Nephron (organoid): ENCODE measurements around the gene NTRK3.

ENCODE experiments used
- H3K27ac Mint-ChIP-seq, 3 experiments: 2 replicates each; pipeline ENCODE4 v1.8.0; 2020; ENCODE audit warnings: mixed read lengths in 3 of 3, mild to moderate bottlenecking in 2 of 3, moderate library complexity in 1 of 3
- H3K27me3 Mint-ChIP-seq: 2 replicates; pipeline ENCODE4 v1.8.0; 2021; ENCODE audit warnings: low read depth, mild to moderate bottlenecking, moderate library complexity, mixed read lengths
- H3K36me3 Mint-ChIP-seq: 2 replicates; pipeline ENCODE4 v1.8.0; 2020; ENCODE audit warnings: low read depth, mixed read lengths
- H3K4me1 Mint-ChIP-seq: 2 replicates; pipeline ENCODE4 v1.8.0; 2020; ENCODE audit warnings: mixed read lengths
- H3K4me3 Mint-ChIP-seq, 3 experiments: 2 replicates each; pipeline ENCODE4 v1.8.0; 2020; ENCODE audit warnings: mild to moderate bottlenecking in 3 of 3, mixed read lengths in 3 of 3, moderate library complexity in 2 of 3
- H3K9me3 Mint-ChIP-seq: 2 replicates; pipeline ENCODE4 v1.8.0; 2020; ENCODE audit warnings: mixed read lengths
- TF ChIP-seq, protein P1 (sequence below), 3 experiments: fragments of 200-600 bp; sonication (generic); IDR thresholded peaks; one replicate each; pipeline ENCODE4 v1.5.0; 2021; ENCODE audit warnings: antibody characterized with exemption in 3 of 3; ENCODE audit not compliant: unreplicated experiment in 3 of 3

NTRK3 gene

DNA sequence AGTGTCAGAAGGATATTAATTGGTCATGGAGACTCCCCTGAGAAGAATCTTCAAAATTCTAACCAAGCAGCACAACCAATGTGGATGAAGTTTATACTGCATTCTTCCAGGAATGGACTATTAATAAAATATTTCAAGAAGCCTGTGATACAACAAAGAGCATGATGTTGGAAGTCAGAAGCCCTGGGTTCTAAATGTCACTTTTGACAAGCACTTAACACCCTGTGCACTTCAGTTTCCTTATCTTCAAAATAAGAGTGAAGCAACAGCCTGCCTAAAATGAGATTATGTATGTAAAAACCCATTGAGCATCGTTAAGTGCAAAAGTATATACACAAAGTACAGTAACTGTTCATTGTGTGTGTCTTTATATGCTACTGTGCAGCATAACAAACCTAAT, 369.4 kb downstream of the NTRK3 start:
- no peak overlapping the region for H3K4me3 Mint-ChIP-seq
- TF ChIP-seq, protein P1, sequence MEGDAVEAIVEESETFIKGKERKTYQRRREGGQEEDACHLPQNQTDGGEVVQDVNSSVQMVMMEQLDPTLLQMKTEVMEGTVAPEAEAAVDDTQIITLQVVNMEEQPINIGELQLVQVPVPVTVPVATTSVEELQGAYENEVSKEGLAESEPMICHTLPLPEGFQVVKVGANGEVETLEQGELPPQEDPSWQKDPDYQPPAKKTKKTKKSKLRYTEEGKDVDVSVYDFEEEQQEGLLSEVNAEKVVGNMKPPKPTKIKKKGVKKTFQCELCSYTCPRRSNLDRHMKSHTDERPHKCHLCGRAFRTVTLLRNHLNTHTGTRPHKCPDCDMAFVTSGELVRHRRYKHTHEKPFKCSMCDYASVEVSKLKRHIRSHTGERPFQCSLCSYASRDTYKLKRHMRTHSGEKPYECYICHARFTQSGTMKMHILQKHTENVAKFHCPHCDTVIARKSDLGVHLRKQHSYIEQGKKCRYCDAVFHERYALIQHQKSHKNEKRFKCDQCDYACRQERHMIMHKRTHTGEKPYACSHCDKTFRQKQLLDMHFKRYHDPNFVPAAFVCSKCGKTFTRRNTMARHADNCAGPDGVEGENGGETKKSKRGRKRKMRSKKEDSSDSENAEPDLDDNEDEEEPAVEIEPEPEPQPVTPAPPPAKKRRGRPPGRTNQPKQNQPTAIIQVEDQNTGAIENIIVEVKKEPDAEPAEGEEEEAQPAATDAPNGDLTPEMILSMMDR (IDR thresholded peaks at IDR 0.05; ENCODE audit: unreplicated experiment in 3 of 3) = no peak
- no peaks in the 10 kb centered on the region for H3K36me3 Mint-ChIP-seq
- peaks cover 15% of the 10 kb centered on the region for H3K27me3 Mint-ChIP-seq
- H3K9me3 Mint-ChIP-seq = no peaks in the 10 kb centered on the region
- H3K4me1 Mint-ChIP-seq = no peaks in the 10 kb centered on the region
- no peak overlapping the region for H3K27ac Mint-ChIP-seq

GRCh38 chr15:87881026-87881425, 375.5 kb downstream of the NTRK3 start:
- no peaks in the 10 kb centered on the region for H3K27me3 Mint-ChIP-seq
- no peak overlapping the region for H3K4me3 Mint-ChIP-seq
- H3K27ac Mint-ChIP-seq = no peak overlapping the region
- no peaks in the 10 kb centered on the region for H3K36me3 Mint-ChIP-seq
- H3K4me1 Mint-ChIP-seq = peaks cover 5% of the 10 kb centered on the region
- H3K9me3 Mint-ChIP-seq = no peaks in the 10 kb centered on the region
- TF ChIP-seq, protein P1 (IDR thresholded peaks at IDR 0.05; ENCODE audit: unreplicated experiment in 3 of 3) = no peak

GRCh38 chr15:87877822-87878542, 378.6 kb downstream of the NTRK3 start:
- Mint-ChIP-seq H3K27me3 (no peaks in the 10 kb centered on the region), H3K9me3 (no peaks in the 10 kb centered on the region), H3K4me1 (peaks cover 11% of the 10 kb centered on the region), H3K36me3 (no peaks in the 10 kb centered on the region), H3K27ac (no peak overlapping the region), H3K4me3 (no peak overlapping the region)
- TF ChIP-seq, protein P1 (IDR thresholded peaks at IDR 0.05; ENCODE audit: unreplicated experiment in 3 of 3) = no peak

DNA sequence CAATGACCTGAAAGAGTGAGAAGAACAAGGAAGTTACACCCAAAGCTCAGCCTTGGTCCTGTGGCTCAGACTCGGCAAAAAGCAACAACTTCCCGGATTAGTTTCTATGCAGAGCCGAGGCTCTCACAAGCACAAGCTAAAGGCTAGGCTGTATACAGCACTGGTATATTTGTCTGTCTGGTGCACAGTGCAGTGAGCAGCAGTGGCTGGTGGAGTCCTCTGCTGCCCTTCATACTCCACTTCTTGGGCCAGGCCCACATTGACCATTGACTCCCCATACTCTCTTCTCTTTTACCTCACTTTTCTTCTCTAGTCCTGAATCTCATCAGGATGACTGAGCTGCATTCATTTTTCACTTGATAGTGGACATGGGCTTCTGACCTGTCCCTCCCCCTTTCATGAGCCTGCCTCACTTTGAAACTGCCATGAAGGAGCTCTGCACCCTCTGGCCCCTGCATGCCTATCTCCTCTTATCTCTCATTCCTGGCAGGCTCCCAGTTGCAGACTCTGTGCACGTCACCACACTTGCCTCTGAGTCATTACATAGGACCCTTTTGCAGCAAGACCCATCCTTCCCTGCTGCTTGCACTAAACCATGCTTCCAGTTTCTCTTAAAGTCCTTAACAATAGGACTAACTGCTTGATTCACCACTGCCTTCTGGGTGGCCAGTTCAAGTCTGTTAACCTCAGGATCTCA, 379.3 kb downstream of the NTRK3 start:
- Mint-ChIP-seq H3K9me3 (no peaks in the 10 kb centered on the region), H3K36me3 (no peaks in the 10 kb centered on the region), H3K4me1 (peaks cover 11% of the 10 kb centered on the region), H3K27me3 (no peaks in the 10 kb centered on the region), H3K27ac (no peak overlapping the region), H3K4me3 (no peak overlapping the region)
- TF ChIP-seq, protein P1 (IDR thresholded peaks at IDR 0.05; ENCODE audit: unreplicated experiment in 3 of 3) = no peak

DNA sequence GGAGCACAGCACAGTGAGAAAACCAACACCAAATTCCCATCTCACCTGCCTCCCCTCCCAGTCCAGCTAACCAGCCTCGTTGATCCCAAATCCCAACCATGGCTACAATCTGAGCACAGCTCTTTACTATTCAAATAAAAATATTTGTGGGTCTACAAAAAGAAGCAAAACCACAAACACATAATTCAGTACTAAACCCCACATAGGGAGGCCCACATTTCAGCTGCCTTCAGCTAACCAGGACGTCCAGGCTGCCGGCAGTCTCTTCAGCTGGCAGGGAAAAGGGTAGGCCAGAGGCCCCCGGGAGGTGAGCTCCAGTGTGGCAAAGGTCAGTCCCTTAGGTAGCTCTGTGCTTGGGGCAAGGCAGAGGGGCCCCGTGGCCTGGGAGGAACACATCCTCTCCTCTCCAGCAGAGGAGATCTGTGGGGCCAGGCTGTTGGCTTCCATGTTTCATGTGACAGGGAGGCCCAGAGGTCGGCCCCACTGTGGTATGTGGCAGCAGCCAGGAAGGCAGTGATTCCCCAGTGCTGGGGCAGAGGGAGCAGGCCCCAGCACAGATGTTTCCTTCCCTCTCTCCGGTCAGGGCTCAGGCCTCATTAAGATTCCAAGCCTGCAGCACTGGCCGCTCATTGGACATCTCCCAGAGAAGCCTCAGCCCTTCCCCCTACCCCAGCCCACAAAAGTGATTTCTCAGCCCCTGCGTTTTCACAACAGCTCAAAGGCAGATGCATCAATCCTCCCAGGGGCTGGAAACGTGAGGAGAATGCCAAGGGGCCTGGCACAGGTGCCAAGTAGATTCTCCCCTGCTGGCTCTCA, 381.4 kb downstream of the NTRK3 start:
- no peaks in the 10 kb centered on the region for H3K36me3 Mint-ChIP-seq
- TF ChIP-seq, protein P1 (IDR thresholded peaks at IDR 0.05; ENCODE audit: unreplicated experiment in 3 of 3) = no peak
- no peak overlapping the region for H3K27ac Mint-ChIP-seq
- peaks cover 11% of the 10 kb centered on the region for H3K4me1 Mint-ChIP-seq
- no peak overlapping the region for H3K4me3 Mint-ChIP-seq
- no peaks in the 10 kb centered on the region for H3K27me3 Mint-ChIP-seq
- no peaks in the 10 kb centered on the region for H3K9me3 Mint-ChIP-seq
